Right atrium auricular region (tissue), 2 donors: ENCODE measurements around the gene TUBE1. TPM values are rescaled to one million over a fixed set of nuclear protein-coding genes. Genes with fewer than 3 reads are reported as not detected.

Experiments used
- DNase-seq: peaks from one replicate; pipeline ENCODE4 v3.0.0-alpha.2; 2019; ENCODE audit warnings: low spot score
- H3K27ac ChIP-seq, 2 donors: fragments of 200-600 bp; sonication (generic); 1 replicate in 1 of 2; 2 replicates in 1 of 2; pipeline ENCODE4 v1.5.1; 2016 to 2019
- H3K27me3 ChIP-seq, 2 donors: fragments of 200-600 bp; sonication (generic); one replicate each; pipeline versions ENCODE4 v1.5.1 to v1.6.0; 2017 to 2019
- H3K36me3 ChIP-seq: fragments of 200-600 bp; sonication (generic); one replicate; pipeline ENCODE4 v1.5.1; 2016
- H3K4me1 ChIP-seq, 2 donors: fragments of 200-600 bp; sonication (generic); one replicate each; pipeline versions ENCODE4 v1.5.1 to v1.6.0; 2017 to 2019
- H3K4me3 ChIP-seq, 2 donors: fragments of 200-600 bp; sonication (generic); 1 replicate in 1 of 2; 2 replicates in 1 of 2; pipeline ENCODE4 v1.5.1; 2017 to 2019; ENCODE audit warnings: mild to moderate bottlenecking in 1 of 2, moderate library complexity in 1 of 2
- H3K9me3 ChIP-seq, 2 donors: fragments of 200-600 bp; sonication (generic); one replicate each; pipeline ENCODE4 v1.5.1; 2019
- CTCF ChIP-seq, 2 donors: fragments of 200-600 bp; sonication (generic); IDR thresholded peaks; one replicate each; pipeline ENCODE4 v1.5.1; 2019; ENCODE audit warnings: antibody characterized with exemption in 2 of 2
- total RNA-seq, 2 donors: library from RNA; depleted of rRNA; stranded (reverse); fragments of >200 nt; gene quantifications; one replicate each; pipeline ENCODE4 v1.1.0, GENCODE V29; 2016

Gene TUBE1
- total RNA-seq, result 10 to 100 TPM; 19.0 to 32.3 TPM

GRCh38 chr6:112087136-112087911 lies at the start of gene TUBE1, which contains the start of gene FAM229B:
Gene TUBE1, minus strand, starts transcription at chr6:112087482. Its CDS starts 48 bp downstream, at chr6:112087434.
Gene FAM229B, plus strand, starts transcription at chr6:112087591. Its CDS starts 11,693 bp downstream, at chr6:112099284.
- Histone ChIP-seq H3K27me3 (no peaks in the 10 kb centered on the region), H3K9me3 (no peaks in the 10 kb centered on the region), H3K4me3 (peak within 1 kb of the TSS; percentile 64 to 85), H3K4me1 (peaks cover 0 to 21% of the 10 kb centered on the region in 2 donors), H3K36me3 (peaks cover 18% of the 10 kb centered on the region), H3K27ac (peak within 1 kb of the TSS; percentile 84 to 88)
- TF ChIP-seq CTCF (IDR thresholded peaks at IDR 0.05), result peak in 1 of 2 donors; percentile 37
- peak; percentile 94 for DNase-seq

GRCh38 chr6:112130878-112131277 lies 43.6 kb upstream of the TUBE1 start:
- peaks cover 76% of the 10 kb centered on the region for H3K36me3 ChIP-seq
- H3K27ac ChIP-seq, result no peak overlapping the region
- no peaks in the 10 kb centered on the region for H3K4me1 ChIP-seq
- DNase-seq, result no peak
- H3K9me3 ChIP-seq, result no peaks in the 10 kb centered on the region
- TF ChIP-seq CTCF (IDR thresholded peaks at IDR 0.05), result no peak
- no peak overlapping the region for H3K4me3 ChIP-seq
- H3K27me3 ChIP-seq, result no peaks in the 10 kb centered on the region

GRCh38 chr6:112128208-112128607 lies 40.9 kb upstream of the TUBE1 start:
- Histone ChIP-seq H3K4me1 (no peaks in the 10 kb centered on the region), H3K27ac (no peak overlapping the region), H3K36me3 (peaks cover 66% of the 10 kb centered on the region), H3K9me3 (no peaks in the 10 kb centered on the region), H3K4me3 (no peak overlapping the region), H3K27me3 (no peaks in the 10 kb centered on the region)
- no peak for TF ChIP-seq CTCF (IDR thresholded peaks at IDR 0.05)
- DNase-seq, result no peak

- no peaks in the 10 kb centered on the region for H3K9me3 ChIP-seq
- H3K27me3 ChIP-seq, result no peaks in the 10 kb centered on the region
- H3K4me3 ChIP-seq, result no peak overlapping the region
- peaks cover 73% of the 10 kb centered on the region for H3K36me3 ChIP-seq
- DNase-seq, result no peak
- no peaks in the 10 kb centered on the region for H3K4me1 ChIP-seq
- no peak overlapping the region for H3K27ac ChIP-seq
- no peak for TF ChIP-seq CTCF (IDR thresholded peaks at IDR 0.05)
These were observed 36.7 kb upstream of the TUBE1 start for GRCh38 chr6:112123982-112124381.

GRCh38 chr6:112122756-112123155 lies 35.5 kb upstream of the TUBE1 start:
- no peaks in the 10 kb centered on the region for H3K4me1 ChIP-seq
- DNase-seq, result no peak
- H3K27ac ChIP-seq, result no peak overlapping the region
- H3K9me3 ChIP-seq, result no peaks in the 10 kb centered on the region
- H3K4me3 ChIP-seq, result no peak overlapping the region
- H3K27me3 ChIP-seq, result no peaks in the 10 kb centered on the region
- TF ChIP-seq CTCF (IDR thresholded peaks at IDR 0.05), result no peak
- H3K36me3 ChIP-seq, result peaks cover 73% of the 10 kb centered on the region
